Liver (tissue), 3 donors: ENCODE data around the gene PPM1B.

Source experiments
- RAD21 ChIP-seq, 2 donors: IDR thresholded peaks; 2 replicates each; pipeline ENCODE4 v1.6.1; 2016; ENCODE audit warnings: antibody characterized with exemption in 2 of 2, mild to moderate bottlenecking in 2 of 2
- SP1 ChIP-seq: IDR thresholded peaks from 2 replicates; pipeline ENCODE4 v1.6.1; 2018; ENCODE audit warnings: antibody characterized with exemption, mild to moderate bottlenecking
- TF ChIP-seq, protein P1 (sequence below): IDR thresholded peaks from 2 replicates; pipeline ENCODE4 v1.6.1; 2016; ENCODE audit warnings: antibody characterized with exemption
- TF ChIP-seq, protein P2 (sequence below): fragments of 150-350 bp; IDR thresholded peaks from 2 replicates; pipeline ENCODE4 v1.5.1; 2017; ENCODE audit warnings: improper control_type of control experiment, low read depth, low read length; ENCODE audit not compliant: missing input control
- TF ChIP-seq, protein P3 (sequence below): IDR thresholded peaks from 2 replicates; pipeline ENCODE4 v1.6.1; 2016; ENCODE audit warnings: antibody characterized with exemption
- donor health status: healthy.
- donor health status: healthy.

DNA sequence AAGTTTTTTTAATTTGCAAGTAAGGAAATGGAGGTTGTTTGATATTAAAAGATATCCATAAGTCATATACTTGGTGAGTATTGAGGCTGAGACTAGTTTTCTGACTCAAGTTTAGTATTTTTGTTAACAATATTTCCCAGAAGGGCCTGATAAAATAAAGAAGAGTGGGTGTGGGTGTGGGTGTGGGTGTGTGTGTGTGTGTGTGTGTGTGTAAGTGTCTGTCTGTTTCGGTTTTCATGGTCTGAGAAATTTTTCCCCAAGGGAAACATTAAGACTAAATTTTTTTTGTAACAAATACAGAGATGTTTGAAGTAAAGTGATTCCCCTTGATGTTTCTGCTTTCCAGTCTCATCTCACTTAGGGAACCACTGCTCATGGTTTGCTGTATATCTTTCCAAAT is 36.5 kb downstream of the PPM1B start:
- TF ChIP-seq, protein P1, sequence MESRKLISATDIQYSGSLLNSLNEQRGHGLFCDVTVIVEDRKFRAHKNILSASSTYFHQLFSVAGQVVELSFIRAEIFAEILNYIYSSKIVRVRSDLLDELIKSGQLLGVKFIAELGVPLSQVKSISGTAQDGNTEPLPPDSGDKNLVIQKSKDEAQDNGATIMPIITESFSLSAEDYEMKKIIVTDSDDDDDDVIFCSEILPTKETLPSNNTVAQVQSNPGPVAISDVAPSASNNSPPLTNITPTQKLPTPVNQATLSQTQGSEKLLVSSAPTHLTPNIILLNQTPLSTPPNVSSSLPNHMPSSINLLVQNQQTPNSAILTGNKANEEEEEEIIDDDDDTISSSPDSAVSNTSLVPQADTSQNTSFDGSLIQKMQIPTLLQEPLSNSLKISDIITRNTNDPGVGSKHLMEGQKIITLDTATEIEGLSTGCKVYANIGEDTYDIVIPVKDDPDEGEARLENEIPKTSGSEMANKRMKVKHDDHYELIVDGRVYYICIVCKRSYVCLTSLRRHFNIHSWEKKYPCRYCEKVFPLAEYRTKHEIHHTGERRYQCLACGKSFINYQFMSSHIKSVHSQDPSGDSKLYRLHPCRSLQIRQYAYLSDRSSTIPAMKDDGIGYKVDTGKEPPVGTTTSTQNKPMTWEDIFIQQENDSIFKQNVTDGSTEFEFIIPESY = no peak
- TF ChIP-seq, protein P2, sequence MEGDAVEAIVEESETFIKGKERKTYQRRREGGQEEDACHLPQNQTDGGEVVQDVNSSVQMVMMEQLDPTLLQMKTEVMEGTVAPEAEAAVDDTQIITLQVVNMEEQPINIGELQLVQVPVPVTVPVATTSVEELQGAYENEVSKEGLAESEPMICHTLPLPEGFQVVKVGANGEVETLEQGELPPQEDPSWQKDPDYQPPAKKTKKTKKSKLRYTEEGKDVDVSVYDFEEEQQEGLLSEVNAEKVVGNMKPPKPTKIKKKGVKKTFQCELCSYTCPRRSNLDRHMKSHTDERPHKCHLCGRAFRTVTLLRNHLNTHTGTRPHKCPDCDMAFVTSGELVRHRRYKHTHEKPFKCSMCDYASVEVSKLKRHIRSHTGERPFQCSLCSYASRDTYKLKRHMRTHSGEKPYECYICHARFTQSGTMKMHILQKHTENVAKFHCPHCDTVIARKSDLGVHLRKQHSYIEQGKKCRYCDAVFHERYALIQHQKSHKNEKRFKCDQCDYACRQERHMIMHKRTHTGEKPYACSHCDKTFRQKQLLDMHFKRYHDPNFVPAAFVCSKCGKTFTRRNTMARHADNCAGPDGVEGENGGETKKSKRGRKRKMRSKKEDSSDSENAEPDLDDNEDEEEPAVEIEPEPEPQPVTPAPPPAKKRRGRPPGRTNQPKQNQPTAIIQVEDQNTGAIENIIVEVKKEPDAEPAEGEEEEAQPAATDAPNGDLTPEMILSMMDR = no peak
- TF ChIP-seq SP1 (no peak), RAD21 (IDR thresholded peaks at IDR 0.05) (no peak)
- TF ChIP-seq, protein P3, sequence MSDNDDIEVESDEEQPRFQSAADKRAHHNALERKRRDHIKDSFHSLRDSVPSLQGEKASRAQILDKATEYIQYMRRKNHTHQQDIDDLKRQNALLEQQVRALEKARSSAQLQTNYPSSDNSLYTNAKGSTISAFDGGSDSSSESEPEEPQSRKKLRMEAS = no peak
